ENCODE data around the gene SVOPL.
"Not testable (repeated sequence)": the region's sequence is repeated elsewhere in the genome, so short reads cannot be mapped to it uniquely, and the experiment has no call there.

SVOPL gene

GRCh38 chr7:138710536-138711385, 9.6 kb upstream of the SVOPL start:
- H3K4me3 ChIP-seq (ENCODE audit: low read depth, low read length) = no peak overlapping the region
- DNase-seq (ENCODE audit: low read depth) = no peak
- TF ChIP-seq CTCF (IDR thresholded peaks at IDR 0.05; ENCODE audit: control insufficient read depth, extremely low read depth, insufficient read depth) = no peak

- no peak overlapping the region for H3K4me3 ChIP-seq (ENCODE audit: low read depth, low read length)
- TF ChIP-seq CTCF (IDR thresholded peaks at IDR 0.05; ENCODE audit: control insufficient read depth, extremely low read depth, insufficient read depth) = no peak
- DNase-seq (ENCODE audit: low read depth) = no peak
These were observed 4.0 kb upstream of the SVOPL start for GRCh38 chr7:138705167-138705566.

GRCh38 chr7:138701537-138701923, 368 bp upstream of the SVOPL start:
- no peak for TF ChIP-seq CTCF (IDR thresholded peaks at IDR 0.05; ENCODE audit: control insufficient read depth, extremely low read depth, insufficient read depth)
- DNase-seq (ENCODE audit: low read depth) = no peak
- H3K4me3 ChIP-seq (ENCODE audit: low read depth, low read length) = no peak overlapping the region

GRCh38 chr7:138699661-138700060, 1.5 kb downstream of the SVOPL start:
- no peak for TF ChIP-seq CTCF (IDR thresholded peaks at IDR 0.05; ENCODE audit: control insufficient read depth, extremely low read depth, insufficient read depth)
- no peak overlapping the region for H3K4me3 ChIP-seq (ENCODE audit: low read depth, low read length)
- DNase-seq (ENCODE audit: low read depth) = no peak

GRCh38 chr7:138698281-138698680, 2.9 kb downstream of the SVOPL start:
- no peak for DNase-seq (ENCODE audit: low read depth)
- H3K4me3 ChIP-seq (ENCODE audit: low read depth, low read length) = no peak overlapping the region
- no peak for TF ChIP-seq CTCF (IDR thresholded peaks at IDR 0.05; ENCODE audit: control insufficient read depth, extremely low read depth, insufficient read depth)

GRCh38 chr7:138697535-138698182, 3.5 kb downstream of the SVOPL start:
- H3K4me3 ChIP-seq (ENCODE audit: low read depth, low read length) = no peak overlapping the region
- TF ChIP-seq CTCF (IDR thresholded peaks at IDR 0.05; ENCODE audit: control insufficient read depth, extremely low read depth, insufficient read depth) = no peak
- DNase-seq (ENCODE audit: low read depth) = no peak

- not testable (repeated sequence) for H3K4me3 ChIP-seq (ENCODE audit: low read depth, low read length); DNase-seq (ENCODE audit: low read depth)
These were observed 5.4 kb downstream of the SVOPL start for GRCh38 chr7:138695776-138696175.
